ENCODE results near the gene UBXN11. TPM values are rescaled to one million over a fixed set of nuclear protein-coding genes. Genes with fewer than 3 reads are reported as not detected.

The UBXN11 gene
- 9.5 TPM for total RNA-seq
- long read RNA-seq, partial matches to known transcripts, result 2 of 9 reads
- long read RNA-seq, other reads (novel, unspliced or antisense), result 5 of 9 reads

DNA sequence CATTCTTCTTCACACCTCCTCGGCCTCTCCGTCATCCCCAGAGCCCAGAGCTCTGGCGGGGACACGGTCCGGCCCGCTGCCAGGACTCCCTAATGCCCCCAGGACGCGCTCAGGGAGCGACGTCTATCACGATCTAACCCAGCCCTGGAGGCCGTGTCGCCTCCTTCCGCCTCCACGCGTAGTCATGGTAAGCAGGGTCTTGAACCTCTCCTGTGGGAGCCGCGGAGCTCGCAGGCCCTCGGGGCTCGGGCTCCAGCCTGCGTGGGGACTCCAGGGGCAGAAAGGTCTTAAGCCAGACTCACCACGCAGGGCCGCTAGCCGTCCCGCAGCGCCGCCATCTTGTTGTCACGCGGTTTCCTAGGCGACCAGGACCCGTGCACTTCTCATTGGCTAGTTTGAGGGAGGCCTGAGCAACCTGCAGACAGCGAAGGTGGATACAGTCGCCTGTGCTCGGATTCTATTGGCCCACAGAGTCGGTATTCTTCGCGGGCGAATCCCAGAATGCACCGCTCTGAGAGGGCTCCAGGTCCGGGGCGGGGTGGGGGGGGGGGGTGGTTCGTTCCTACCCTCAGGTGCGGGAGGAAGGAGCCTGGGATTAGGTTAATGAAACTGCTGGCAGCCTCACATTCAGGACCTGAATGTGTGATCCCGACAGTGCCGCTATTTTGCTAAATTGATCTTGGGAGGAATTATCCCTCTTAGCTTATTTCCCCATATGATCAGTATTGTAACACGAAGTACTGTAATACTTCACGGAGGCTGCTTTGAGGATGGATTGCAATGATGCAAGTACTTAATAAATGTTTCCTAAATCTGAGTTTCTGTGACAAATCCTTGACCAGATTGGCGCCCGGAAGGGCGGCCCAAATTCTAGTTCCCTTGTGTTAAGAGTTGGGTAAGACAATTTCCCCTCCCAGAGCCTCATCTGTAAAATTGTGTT, at the start of gene UBXN11:
UBXN11 (minus strand) TSS at position 347 of the 940 bp plus-strand sequence. CDS start 3,753 bp downstream, outside the sequence.
- DNase-seq (ENCODE audit: missing footprints) (peak; percentile 96), ATAC-seq (peak; percentile 94)
- intact Hi-C loops (cut with DNase I), result no loop called here

DNA sequence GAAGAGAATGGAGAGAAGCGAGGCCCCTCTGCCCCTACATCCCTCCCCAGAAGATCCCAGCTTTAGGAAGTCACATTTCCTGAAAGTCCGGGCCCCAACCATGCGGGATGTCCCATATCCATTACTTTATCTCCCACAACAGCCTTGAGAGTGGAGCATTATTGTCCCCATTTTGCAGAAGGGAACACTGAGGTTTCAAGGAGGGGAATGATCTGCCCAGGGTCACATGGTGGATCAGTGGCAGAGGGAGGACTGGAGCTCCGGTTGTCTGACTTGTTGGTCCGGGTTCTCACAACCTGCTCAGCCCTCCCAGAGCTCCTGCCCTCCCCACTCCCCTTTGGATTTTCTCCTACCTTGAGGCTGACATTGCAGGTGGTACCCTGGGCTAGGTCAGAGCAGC, 49.7 kb upstream of the UBXN11 start:
- intact Hi-C loops (cut with DNase I), result no loop called here
- DNase-seq (ENCODE audit: missing footprints) (no peak), ATAC-seq (no peak)

DNA sequence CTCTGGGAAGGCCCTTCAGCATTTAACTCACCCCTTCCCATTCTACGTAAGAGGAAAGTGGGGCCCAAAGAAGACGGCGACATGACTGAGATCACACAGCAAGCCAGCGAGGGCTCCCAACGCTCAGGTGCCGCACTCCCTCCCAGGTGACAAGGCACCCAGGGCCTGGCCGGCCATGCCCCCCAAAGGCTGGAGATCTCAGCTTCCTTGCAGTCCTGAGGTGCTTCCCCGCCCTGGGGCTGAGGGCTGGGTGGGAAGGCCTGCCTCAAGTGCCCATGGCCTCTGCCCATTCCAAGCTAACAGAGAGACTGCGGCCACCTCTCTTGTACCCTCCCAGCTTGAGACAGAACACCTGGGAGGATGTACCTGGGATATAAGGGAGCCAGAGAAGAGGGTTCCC, 48.5 kb upstream of the UBXN11 start:
- intact Hi-C loops (cut with DNase I), result no loop called here
- no peak for ATAC-seq
- DNase-seq (ENCODE audit: missing footprints), result no peak

- ATAC-seq (no peak), DNase-seq (ENCODE audit: missing footprints) (no peak)
- intact Hi-C loops (cut with DNase I), result no loop called here
Observed at GRCh38 chr1:26353976-26354820, 47.8 kb upstream of the UBXN11 start, which contains the start of gene CRYBG2. Gene CRYBG2 (minus strand): TSS chr1:26354130. CDS start chr1:26346657, 7,473 bp downstream.

DNA sequence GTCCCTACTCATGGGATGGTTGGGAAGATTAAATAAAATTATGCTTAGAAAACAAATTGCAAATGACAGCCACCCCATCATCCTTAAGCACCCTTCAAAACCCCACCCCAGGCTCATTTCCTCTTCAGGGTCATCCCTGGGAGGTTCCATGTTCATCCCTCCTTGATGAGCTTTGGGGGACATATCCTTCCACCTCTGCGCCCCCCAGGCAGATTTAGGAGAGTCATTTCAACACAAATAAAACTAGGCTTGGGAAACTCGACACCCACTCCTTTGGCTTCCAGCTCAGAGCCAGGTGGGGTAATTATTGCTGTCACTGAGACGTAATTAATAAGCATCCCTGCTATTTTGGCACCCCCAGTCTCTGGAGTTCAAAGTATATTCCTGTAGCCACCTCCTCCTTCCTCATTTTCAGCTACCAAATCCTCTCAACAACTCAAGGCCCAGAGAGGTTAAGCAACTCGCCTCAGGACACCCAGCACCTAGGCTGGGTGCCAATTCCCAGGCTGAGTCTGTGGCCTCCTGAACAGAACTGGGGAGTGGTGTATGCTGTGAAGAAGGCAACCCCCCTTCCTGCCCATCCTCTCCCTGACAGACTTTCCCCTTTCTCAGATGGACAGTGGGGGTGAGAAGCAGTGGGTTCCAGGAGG, 46.9 kb upstream of the UBXN11 start:
- ATAC-seq (no peak), DNase-seq (ENCODE audit: missing footprints) (no peak)
- intact Hi-C loops (cut with DNase I), result no loop called here

DNA sequence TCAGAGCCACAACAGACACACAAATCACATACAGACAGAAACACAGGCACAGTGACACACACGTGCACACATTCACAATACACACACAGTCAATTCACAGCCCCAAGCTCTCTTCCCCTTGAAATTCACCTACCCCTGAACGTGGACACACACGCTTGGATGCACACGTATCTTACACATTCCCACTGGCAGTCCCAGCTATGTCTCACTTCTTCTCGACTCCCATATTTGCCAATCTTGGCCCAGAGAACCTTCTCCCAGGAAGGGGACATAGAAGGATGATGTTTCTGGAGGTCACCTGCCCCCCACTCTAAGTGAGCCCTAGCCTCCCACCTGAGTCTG, 45.9 kb upstream of the UBXN11 start:
- ATAC-seq (no peak), DNase-seq (ENCODE audit: missing footprints) (no peak)
- intact Hi-C loops (cut with DNase I), result no loop called here

DNA sequence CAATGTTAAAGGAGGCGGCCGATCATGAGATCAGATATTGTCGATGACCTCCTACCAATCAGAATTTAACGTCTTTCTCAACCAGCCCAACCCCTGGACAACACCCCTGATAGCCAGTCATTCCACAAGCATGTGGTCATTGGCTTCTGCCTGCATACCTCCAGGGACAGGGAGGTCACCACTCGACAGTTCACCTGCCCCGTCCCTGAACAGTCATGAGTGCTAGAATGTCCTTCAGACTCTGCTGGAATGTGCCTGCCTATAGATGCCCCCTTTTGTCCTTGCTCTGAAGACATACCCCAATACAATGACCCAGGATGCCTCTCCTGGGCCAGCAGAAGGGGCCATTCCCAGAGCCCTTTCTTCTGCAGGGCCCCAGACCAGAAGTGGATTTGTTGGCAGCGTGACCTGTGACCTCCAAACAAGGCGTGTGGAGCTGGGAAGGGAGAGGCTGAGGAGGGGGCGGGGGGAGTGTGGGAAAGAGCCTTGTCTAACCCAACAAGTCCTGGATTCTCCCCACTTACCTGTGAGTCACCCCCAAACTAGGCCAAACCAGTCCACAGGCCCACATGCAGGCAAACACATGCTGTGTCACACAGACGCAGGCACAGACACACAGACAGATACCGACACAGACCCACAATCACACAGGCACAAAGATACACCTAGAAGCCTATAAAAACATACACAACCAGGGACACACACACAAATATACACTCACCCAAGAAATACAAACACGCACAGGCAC, 45.3 kb upstream of the UBXN11 start:
- ATAC-seq, result no peak
- intact Hi-C loops (cut with DNase I), result no loop called here
- DNase-seq (ENCODE audit: missing footprints), result no peak

DNA sequence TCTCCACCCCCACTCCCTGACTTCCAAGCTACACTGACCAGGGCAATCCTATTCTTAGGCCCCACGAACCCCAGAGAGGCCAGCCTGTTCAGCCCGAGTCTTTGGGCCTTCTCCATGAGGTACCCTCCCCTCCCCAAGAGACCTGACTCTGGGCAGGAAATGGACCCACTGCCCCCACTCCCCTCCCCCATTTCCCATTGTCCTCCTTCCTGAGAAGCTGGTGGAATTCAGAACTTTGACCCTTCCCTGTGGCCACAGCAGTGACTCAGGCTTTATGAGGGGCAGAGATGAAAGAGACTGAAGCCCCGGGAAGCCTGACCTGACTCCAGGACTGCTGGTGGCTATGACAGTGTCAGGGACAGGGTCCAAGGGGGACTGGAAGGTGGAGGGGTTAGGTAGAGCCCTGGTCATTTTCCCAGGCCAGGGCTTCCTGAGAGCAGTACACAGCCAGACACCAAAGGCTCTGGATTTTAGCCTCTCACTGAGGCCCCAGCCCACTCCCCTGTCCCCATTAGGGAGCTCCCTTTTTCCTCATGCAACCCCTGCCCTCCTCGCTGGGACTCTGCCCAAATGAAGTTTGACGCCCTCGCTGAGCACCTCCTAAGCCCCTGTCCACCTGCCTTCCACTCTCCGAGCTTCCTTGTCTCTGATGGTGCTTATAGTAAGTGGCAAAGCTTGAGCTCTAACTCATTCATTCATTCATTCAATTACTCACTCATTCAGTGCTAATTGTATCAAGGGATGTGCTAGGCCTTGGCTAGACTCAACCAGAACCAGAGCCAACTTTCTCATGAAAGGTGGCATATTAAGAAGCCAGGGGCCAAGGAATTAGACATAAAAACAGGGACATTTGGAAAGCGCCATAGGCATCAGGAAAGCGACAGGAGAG, 44.5 kb upstream of the UBXN11 start:
- ATAC-seq (no peak), DNase-seq (ENCODE audit: missing footprints) (no peak)
- intact Hi-C loops (cut with DNase I), result no loop called here

DNA sequence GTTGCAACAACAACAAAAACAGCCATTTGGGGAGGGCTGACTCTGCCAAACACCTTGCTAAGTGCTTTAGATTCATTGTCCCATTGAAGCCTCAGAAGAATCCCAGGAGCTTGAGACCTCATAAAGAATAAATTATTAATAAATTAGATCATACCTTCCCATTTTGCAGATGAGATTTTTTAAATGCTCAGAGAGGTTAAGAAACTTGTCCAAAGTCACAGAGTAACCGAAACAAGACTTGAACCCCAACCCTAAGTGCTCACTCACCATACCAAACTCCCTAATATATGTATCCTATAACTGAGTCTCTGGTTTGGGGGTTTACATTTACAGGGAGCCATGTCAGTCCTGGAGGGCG, 43.9 kb upstream of the UBXN11 start:
- intact Hi-C loops (cut with DNase I), result no loop called here
- no peak for DNase-seq (ENCODE audit: missing footprints)
- ATAC-seq, result no peak

- intact Hi-C loops (cut with DNase I), result no loop called here
- no peak for ATAC-seq
- DNase-seq (ENCODE audit: missing footprints), result no peak
Observed at GRCh38 chr1:26349877-26350244, 43.4 kb upstream of the UBXN11 start.

DNA sequence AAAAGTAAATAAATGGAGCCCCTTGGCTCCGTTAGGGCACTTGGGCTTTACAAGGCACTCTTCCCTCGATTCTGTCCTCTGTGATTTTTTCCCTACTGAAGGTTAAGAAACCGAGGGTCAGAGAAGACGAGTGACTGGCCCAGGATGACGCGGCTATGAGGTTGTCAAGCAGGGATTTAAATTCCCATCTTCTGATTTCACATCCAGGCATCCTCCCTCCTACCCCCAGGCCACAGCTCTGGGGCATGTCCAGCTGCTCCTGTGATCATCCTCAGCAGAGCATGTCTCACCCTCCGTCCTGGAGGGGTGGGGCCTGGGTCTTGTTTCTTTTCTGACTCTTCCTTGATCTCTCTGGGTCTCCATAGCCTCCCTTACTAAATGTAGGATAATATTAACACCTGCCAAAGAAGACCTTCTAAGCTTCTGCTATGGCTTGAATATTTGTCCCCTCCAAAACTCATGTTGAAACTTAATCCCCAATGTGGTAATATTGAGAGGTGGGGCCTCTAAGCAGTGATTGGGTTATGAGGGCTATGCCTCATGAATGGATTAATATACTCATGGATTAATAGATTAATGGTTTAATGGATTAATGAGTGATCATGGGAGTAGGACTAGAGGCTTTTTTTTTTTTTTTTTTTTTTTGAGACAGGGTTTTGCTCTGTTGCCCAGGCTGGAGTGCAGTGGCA, 42.9 kb upstream of the UBXN11 start:
- no peak for DNase-seq (ENCODE audit: missing footprints)
- no peak for ATAC-seq
- intact Hi-C loops (cut with DNase I), result no loop called here

- intact Hi-C loops (cut with DNase I), result no loop called here
- no peak for ATAC-seq
- DNase-seq (ENCODE audit: missing footprints), result no peak
Observed at GRCh38 chr1:26346274-26347033, 40.0 kb upstream of the UBXN11 start.

GRCh38 chr1:26345718-26346117, 39.3 kb upstream of the UBXN11 start:
- no peak for DNase-seq (ENCODE audit: missing footprints)
- ATAC-seq, result no peak
- intact Hi-C loops (cut with DNase I), result no loop called here

DNA sequence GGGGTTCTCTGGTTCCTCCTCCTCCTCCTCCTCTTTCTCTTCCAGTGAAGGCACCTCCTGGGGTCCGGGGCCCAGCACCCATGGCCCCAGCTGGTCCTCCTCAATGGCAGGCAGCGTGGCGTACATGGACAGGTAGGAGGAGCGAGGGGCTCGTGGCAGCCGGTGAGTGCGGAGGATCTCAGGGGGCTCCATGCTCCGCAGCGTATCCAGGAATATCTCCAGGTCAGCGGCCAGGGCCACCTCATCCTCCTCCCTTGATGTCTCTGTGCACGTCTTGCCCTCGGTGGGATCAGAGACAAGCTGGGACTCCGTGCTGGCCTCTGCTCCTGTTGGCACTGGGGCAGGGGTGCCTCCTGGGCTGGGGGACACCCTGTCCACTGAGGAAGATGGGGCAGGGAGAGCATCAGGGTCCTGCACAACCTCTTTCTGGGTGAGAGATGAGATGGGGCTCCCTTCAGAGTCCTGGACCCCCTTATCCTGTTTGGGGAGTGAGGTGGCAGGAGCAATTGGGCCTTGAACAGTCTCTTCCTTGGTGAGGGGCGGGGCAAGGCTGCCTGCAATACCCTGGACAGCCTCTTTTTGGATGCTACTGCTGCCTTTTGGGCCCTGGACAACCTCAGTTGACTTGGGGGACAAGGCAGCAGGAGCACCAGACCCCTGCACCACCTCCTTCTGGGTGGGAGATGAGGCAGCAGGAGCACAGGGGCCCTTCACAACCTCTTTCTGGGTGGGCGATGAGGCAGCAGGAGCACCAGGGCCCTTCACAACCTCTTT, 37.9 kb upstream of the UBXN11 start:
- intact Hi-C loops (cut with DNase I), result no loop called here
- ATAC-seq, result no peak
- peak; percentile 67 for DNase-seq (ENCODE audit: missing footprints)

- intact Hi-C loops (cut with DNase I), result no loop called here
- ATAC-seq (no peak), DNase-seq (ENCODE audit: missing footprints) (no peak)
Observed at GRCh38 chr1:26340047-26340481, 33.6 kb upstream of the UBXN11 start.

- ATAC-seq, result no peak
- no peak for DNase-seq (ENCODE audit: missing footprints)
- intact Hi-C loops (cut with DNase I), result no loop called here
Observed at GRCh38 chr1:26338670-26339069, 32.2 kb upstream of the UBXN11 start.
